Measurements from ENCODE around the gene GAS6.
"Not testable (repeated sequence)": the region's sequence is repeated elsewhere in the genome, so short reads cannot be mapped to it uniquely, and the experiment has no call there.

GAS6 gene

GRCh38 chr13:113791226-113791625 is 72.7 kb downstream of the GAS6 start:
- DNase-seq (ENCODE audit: low spot score): no peak

- not testable (repeated sequence) for DNase-seq (ENCODE audit: low spot score)
Measured at GRCh38 chr13:113789931-113790330, 73.9 kb downstream of the GAS6 start.

GRCh38 chr13:113789167-113789566 is 74.7 kb downstream of the GAS6 start:
- DNase-seq (ENCODE audit: low spot score): no peak

GRCh38 chr13:113788413-113789135 is 75.3 kb downstream of the GAS6 start:
- DNase-seq (ENCODE audit: low spot score): no peak

- DNase-seq (ENCODE audit: low spot score): no peak
Measured at GRCh38 chr13:113787694-113788093, 76.2 kb downstream of the GAS6 start.

GRCh38 chr13:113786262-113786841 is 77.5 kb downstream of the GAS6 start:
- DNase-seq (ENCODE audit: low spot score): no peak

- DNase-seq (ENCODE audit: low spot score): no peak
Measured at GRCh38 chr13:113785051-113786010, 78.5 kb downstream of the GAS6 start.

- DNase-seq (ENCODE audit: low spot score): no peak
Measured at GRCh38 chr13:113784645-113785024, 79.2 kb downstream of the GAS6 start.

- no peak for DNase-seq (ENCODE audit: low spot score)
Measured at GRCh38 chr13:113783966-113784644, 79.8 kb downstream of the GAS6 start.

- no peak for DNase-seq (ENCODE audit: low spot score)
Measured at GRCh38 chr13:113783200-113783881, 80.5 kb downstream of the GAS6 start.

GRCh38 chr13:113782472-113782871 is 81.4 kb downstream of the GAS6 start:
- DNase-seq (ENCODE audit: low spot score): no peak

GRCh38 chr13:113781571-113781970 is 82.3 kb downstream of the GAS6 start:
- no peak for DNase-seq (ENCODE audit: low spot score)

GRCh38 chr13:113777311-113778260 is 86.3 kb downstream of the GAS6 start:
- DNase-seq (ENCODE audit: low spot score): no peak

- DNase-seq (ENCODE audit: low spot score): no peak
Measured at GRCh38 chr13:113776231-113777125, 87.4 kb downstream of the GAS6 start.

- DNase-seq (ENCODE audit: low spot score): no peak
Measured at GRCh38 chr13:113775451-113776145, 88.3 kb downstream of the GAS6 start.

- no peak for DNase-seq (ENCODE audit: low spot score)
Measured at GRCh38 chr13:113774177-113775107, 89.4 kb downstream of the GAS6 start.

- DNase-seq (ENCODE audit: low spot score): no peak
Measured at GRCh38 chr13:113771709-113772331, 92.1 kb downstream of the GAS6 start.

All from D341Med (cell line).